Hepatocyte (in vitro differentiated cells): ENCODE data around the gene C16orf96. TPM values are rescaled to one million over a fixed set of nuclear protein-coding genes. Genes with fewer than 3 reads are reported as not detected.

Experiments used
- DNase-seq: peaks from one replicate; pipeline ENCODE4 v3.0.0-alpha.2; 2016; ENCODE audit warnings: low spot score
- H2AFZ ChIP-seq: fragments of 200-600 bp; sonication (generic); 2 replicates; pipeline ENCODE4 v1.6.0; 2016; ENCODE audit warnings: antibody characterized with exemption, mild to moderate bottlenecking
- H3K27ac ChIP-seq: fragments of 200-600 bp; sonication (generic); 2 replicates; pipeline ENCODE4 v1.5.1; 2016; ENCODE audit warnings: mild to moderate bottlenecking
- H3K27me3 ChIP-seq: fragments of 200-600 bp; sonication (generic); 2 replicates; pipeline ENCODE4 v1.6.1; 2016
- H3K36me3 ChIP-seq: fragments of 200-600 bp; sonication (generic); replicated peaks from 2 replicates; pipeline ENCODE4 v1.5.1; 2016; ENCODE audit warnings: low read depth; ENCODE audit not compliant: insufficient read depth
- H3K4me1 ChIP-seq: fragments of 200-600 bp; sonication (generic); 2 replicates; pipeline ENCODE4 v1.5.1; 2016; ENCODE audit warnings: mild to moderate bottlenecking, moderate library complexity; ENCODE audit not compliant: insufficient read depth
- H3K4me2 ChIP-seq: fragments of 200-600 bp; sonication (generic); 2 replicates; pipeline ENCODE4 v1.6.0; 2016
- H3K4me3 ChIP-seq: fragments of 200-600 bp; sonication (generic); 2 replicates; pipeline ENCODE4 v1.5.1; 2016; ENCODE audit warnings: mild to moderate bottlenecking
- H3K79me2 ChIP-seq: fragments of 200-600 bp; sonication (generic); 2 replicates; pipeline ENCODE4 v1.6.0; 2017; ENCODE audit warnings: mild to moderate bottlenecking
- H3K9me2 ChIP-seq: fragments of 200-600 bp; sonication (generic); replicated peaks from 2 replicates; pipeline ENCODE4 v1.6.0; 2017; ENCODE audit warnings: mild to moderate bottlenecking; ENCODE audit not compliant: insufficient read depth
- H3K9me3 ChIP-seq: fragments of 200-600 bp; sonication (generic); 2 replicates; pipeline ENCODE4 v1.5.1; 2016; ENCODE audit warnings: low read depth, mild to moderate bottlenecking
- H4K20me1 ChIP-seq: fragments of 200-600 bp; sonication (generic); 2 replicates; pipeline ENCODE4 v1.6.0; 2016; ENCODE audit warnings: mild to moderate bottlenecking; ENCODE audit not compliant: insufficient read depth, poor library complexity, severe bottlenecking
- CTCF ChIP-seq: fragments of 200-600 bp; sonication (generic); IDR thresholded peaks from 2 replicates; pipeline ENCODE4 v1.5.1; 2016; ENCODE audit warnings: antibody characterized with exemption, mild to moderate bottlenecking; ENCODE audit not compliant: poor library complexity
- EZH2 ChIP-seq: fragments of 200-600 bp; sonication (generic); IDR thresholded peaks from 2 replicates; pipeline ENCODE4 v1.6.1; 2016; ENCODE audit warnings: antibody characterized with exemption, mild to moderate bottlenecking, borderline replicate concordance
- EZH2phosphoT487 ChIP-seq: fragments of 200-600 bp; sonication (generic); IDR thresholded peaks from one replicate; pipeline ENCODE4 v1.6.1; 2018; ENCODE audit warnings: antibody characterized with exemption, mild to moderate bottlenecking, low read depth, moderate library complexity; ENCODE audit not compliant: unreplicated experiment, severe bottlenecking
- WGBS: methylation state at CpG from one replicate; pipeline ENCODE4 v1.1.6; 2016; ENCODE audit warnings: low lambda C conversion rate; ENCODE audit errors: missing lambda C conversion rate; 5-methylcytosine and 5-hydroxymethylcytosine counted together
- polyA plus RNA-seq: library from polyadenylated mRNA; unstranded; fragments of >200 nt; fragmentation: Nextera tagmentation; extraction: Ambion mirVana; gene quantifications from 2 replicates; pipeline ENCODE4 v1.2.1, GENCODE V29; 2016
- total RNA-seq: library from RNA; depleted of rRNA; stranded (reverse); fragments of >200 nt; gene quantifications from 2 replicates; pipeline ENCODE4 v1.2.3, GENCODE V29; 2014

Gene C16orf96
- total and polyA plus RNA-seq, 2 experiments from 2014 or later = 0.20 TPM; not detected in 1

GRCh38 chr16:4602331-4602730 is 46.2 kb downstream of the C16orf96 start:
- H3K36me3 ChIP-seq = no peaks in the 10 kb centered on the region
- H3K4me2 ChIP-seq = no peak overlapping the region
- no peak for TF ChIP-seq EZH2phosphoT487
- no peak for TF ChIP-seq CTCF
- TF ChIP-seq EZH2 = no peak
- no peaks in the 10 kb centered on the region for H3K27me3 ChIP-seq
- H3K9me2 ChIP-seq = no peaks in the 10 kb centered on the region
- DNase-seq = no peak
- no peaks in the 10 kb centered on the region for H3K4me1 ChIP-seq
- H4K20me1 ChIP-seq = no peaks in the 10 kb centered on the region
- no peaks in the 10 kb centered on the region for H3K79me2 ChIP-seq
- H2AFZ ChIP-seq = no peak overlapping the region
- 80% methylated on average over 4 of the region's 8 CpGs for WGBS
- no peak overlapping the region for H3K27ac ChIP-seq
- H3K4me3 ChIP-seq = no peak overlapping the region
- no peaks in the 10 kb centered on the region for H3K9me3 ChIP-seq

- Histone ChIP-seq H2AFZ (no peak overlapping the region), H3K4me2 (no peak overlapping the region), H3K9me2 (no peaks in the 10 kb centered on the region), H3K4me3 (no peak overlapping the region), H3K27me3 (no peaks in the 10 kb centered on the region), H3K9me3 (no peaks in the 10 kb centered on the region), H3K4me1 (no peaks in the 10 kb centered on the region), H3K79me2 (no peaks in the 10 kb centered on the region), H3K27ac (no peak overlapping the region), H3K36me3 (no peaks in the 10 kb centered on the region), H4K20me1 (peaks cover 3% of the 10 kb centered on the region)
- no peak for TF ChIP-seq CTCF
- TF ChIP-seq EZH2phosphoT487 = no peak
- no peak for TF ChIP-seq EZH2
- no peak for DNase-seq
- 82% methylated on average over 13 of the region's 13 CpGs for WGBS
These were observed 47.6 kb downstream of the C16orf96 start for GRCh38 chr16:4603624-4604170.

GRCh38 chr16:4604401-4604800 is 48.3 kb downstream of the C16orf96 start:
- no peak for DNase-seq
- TF ChIP-seq EZH2 = no peak
- TF ChIP-seq EZH2phosphoT487 = no peak
- no peak for TF ChIP-seq CTCF
- Histone ChIP-seq H3K4me1 (no peaks in the 10 kb centered on the region), H3K4me2 (no peak overlapping the region), H3K9me2 (no peaks in the 10 kb centered on the region), H3K79me2 (no peaks in the 10 kb centered on the region), H3K4me3 (no peak overlapping the region), H3K9me3 (no peaks in the 10 kb centered on the region), H3K27me3 (no peaks in the 10 kb centered on the region), H4K20me1 (peaks cover 3% of the 10 kb centered on the region), H3K36me3 (no peaks in the 10 kb centered on the region), H2AFZ (no peak overlapping the region), H3K27ac (no peak overlapping the region)
- 71% methylated on average over 15 of the region's 15 CpGs for WGBS

GRCh38 chr16:4606354-4606753 is 50.2 kb downstream of the C16orf96 start:
- Histone ChIP-seq H3K4me2 (no peak overlapping the region), H3K27ac (no peak overlapping the region), H3K9me3 (no peaks in the 10 kb centered on the region), H3K4me1 (peaks cover 4% of the 10 kb centered on the region), H3K27me3 (no peaks in the 10 kb centered on the region), H3K36me3 (no peaks in the 10 kb centered on the region), H3K9me2 (no peaks in the 10 kb centered on the region), H4K20me1 (peaks cover 17% of the 10 kb centered on the region), H3K79me2 (peaks cover 14% of the 10 kb centered on the region), H2AFZ (no peak overlapping the region), H3K4me3 (no peak overlapping the region)
- 88% methylated on average over 9 of the region's 9 CpGs for WGBS
- DNase-seq = no peak
- TF ChIP-seq EZH2 (no peak), CTCF (no peak), EZH2phosphoT487 (no peak)
